Neural cell (in vitro differentiated cells): ENCODE measurements around the gene PCNA.

Source experiments
- CTCF ChIP-seq: fragments of 450-650 bp; IDR thresholded peaks from 2 replicates; pipeline ENCODE4 v1.5.1; 2014; ENCODE audit warnings: antibody characterized with exemption, mild to moderate bottlenecking, moderate library complexity; ENCODE audit not compliant: poor library complexity, severe bottlenecking
- EZH2 ChIP-seq: fragments of 200-600, 300-800 bp; shearing (Covaris generic), sonication (generic); IDR thresholded peaks from 2 replicates; pipeline ENCODE4 v1.6.1; 2014; ENCODE audit warnings: antibody characterized with exemption, low read length, borderline replicate concordance, mild to moderate bottlenecking; ENCODE audit not compliant: insufficient read depth, poor library complexity, severe bottlenecking
- POLR2AphosphoS5 ChIP-seq: IDR thresholded peaks from 2 replicates; pipeline ENCODE4 v1.6.1; 2012
- SMC3 ChIP-seq: fragments of 450-650 bp; conservative IDR thresholded peaks from 2 replicates; pipeline ENCODE4 v1.6.1; 2014; ENCODE audit warnings: antibody characterized with exemption, mild to moderate bottlenecking, moderate library complexity; ENCODE audit not compliant: poor library complexity

GRCh38 chr20:5145365-5146098 lies 25.8 kb upstream of the PCNA start:
- TF ChIP-seq CTCF (no peak), EZH2 (no peak), POLR2AphosphoS5 (no peak), SMC3 (no peak)
